ENCODE measurements around the gene NECTIN4.
"Not testable (repeated sequence)": the region's sequence is repeated elsewhere in the genome, so short reads cannot be mapped to it uniquely, and the experiment has no call there.

NECTIN4 gene

GRCh38 chr1:161039154-161039545 lies 50.2 kb downstream of the NECTIN4 start:
- peak overlapping the region; percentile 65 for H3K27ac ChIP-seq
- no peak for TF ChIP-seq CTCF (conservative IDR thresholded peaks at IDR 0.05; ENCODE audit: low read depth)
- ChIA-PET CTCF (interaction anchor here (0.7 to 0.9 kb wide), 3 partner anchors 34 to 166 kb away, joined by 4 to 5 read pairs (median 4); partner anchors contain the start of gene KLHDC9), POLR2A (ENCODE audit: low non-redundant PET) (interaction anchor here (1.3 kb wide), 1 partner anchor 41 kb away, joined by 4 read pairs; no protein-coding TSS in a partner anchor)
- DNase-seq (ENCODE audit: low spot score): no peak

GRCh38 chr1:161038523-161039153 lies 50.7 kb downstream of the NECTIN4 start, which contains the start of gene TSTD1:
Gene TSTD1, minus strand, starts transcription at chr1:161038964. Its CDS starts 75 bp downstream, at chr1:161038889.
- CTCF ChIA-PET: interaction anchor here (0.7 to 0.9 kb wide), 2 partner anchors 34 to 59 kb away, joined by 4 read pairs; partner anchors contain the start of gene KLHDC9
- H3K27ac ChIP-seq: peak within 1 kb of the TSS; percentile 65
- TF ChIP-seq CTCF (conservative IDR thresholded peaks at IDR 0.05; ENCODE audit: low read depth): no peak
- POLR2A ChIA-PET (ENCODE audit: low non-redundant PET): interaction anchor here (1.2 to 1.3 kb wide), 2 partner anchors 18 to 41 kb away, joined by 4 to 8 read pairs; partner anchors contain the start of gene F11R
- peak; percentile 80 for DNase-seq (ENCODE audit: low spot score)

- DNase-seq (ENCODE audit: low spot score): peak; percentile 44
- TF ChIP-seq CTCF (conservative IDR thresholded peaks at IDR 0.05; ENCODE audit: low read depth): no peak
- POLR2A ChIA-PET (ENCODE audit: low non-redundant PET): interaction anchor here (1.2 to 1.3 kb wide), 2 partner anchors 17 to 40 kb away, joined by 4 to 8 read pairs; partner anchors contain the start of gene F11R
- H3K27ac ChIP-seq: peak overlapping the region; percentile 65
- CTCF ChIA-PET: interaction anchor here (0.7 to 0.9 kb wide), 3 partner anchors 33 to 60 kb away, joined by 3 to 4 read pairs (median 4); partner anchors contain the start of gene KLHDC9
Measured at GRCh38 chr1:161037661-161038522, 51.5 kb downstream of the NECTIN4 start.

- POLR2A ChIA-PET (ENCODE audit: low non-redundant PET): interaction anchor here (0.7 kb wide), 1 partner anchor 38 kb away, joined by 3 read pairs; no protein-coding TSS in a partner anchor
- TF ChIP-seq CTCF (conservative IDR thresholded peaks at IDR 0.05; ENCODE audit: low read depth): no peak
- peak; percentile 45 for DNase-seq (ENCODE audit: low spot score)
- no peak overlapping the region for H3K27ac ChIP-seq
- CTCF ChIA-PET: interaction anchor here (0.6 to 0.8 kb wide), 2 partner anchors 40 to 67 kb away, joined by 4 to 5 read pairs; no protein-coding TSS in a partner anchor
Measured at GRCh38 chr1:161033751-161034150, 55.6 kb downstream of the NECTIN4 start.

GRCh38 chr1:161032409-161032808 lies 56.9 kb downstream of the NECTIN4 start:
- TF ChIP-seq CTCF (conservative IDR thresholded peaks at IDR 0.05; ENCODE audit: low read depth): no peak
- POLR2A ChIA-PET (ENCODE audit: low non-redundant PET): no interaction called here
- no peak for DNase-seq (ENCODE audit: low spot score)
- H3K27ac ChIP-seq: no peak overlapping the region
- CTCF ChIA-PET: interaction anchor here (1.1 kb wide), 1 partner anchor 198 kb away, joined by 3 read pairs; no protein-coding TSS in a partner anchor

- DNase-seq (ENCODE audit: low spot score): no peak
- ChIA-PET CTCF (no interaction called here), POLR2A (ENCODE audit: low non-redundant PET) (no interaction called here)
Measured at GRCh38 chr1:161031874-161032273, 57.5 kb downstream of the NECTIN4 start.

GRCh38 chr1:161029466-161029865 lies 59.9 kb downstream of the NECTIN4 start:
- POLR2A ChIA-PET (ENCODE audit: low non-redundant PET); H3K27ac ChIP-seq; CTCF ChIA-PET; DNase-seq (ENCODE audit: low spot score): not testable (repeated sequence)

More at GRCh38 chr1:161031874-161032273, 57.5 kb downstream of the NECTIN4 start:
- no peak for TF ChIP-seq CTCF (conservative IDR thresholded peaks at IDR 0.05; ENCODE audit: low read depth)
- no peak overlapping the region for H3K27ac ChIP-seq

- CTCF ChIA-PET: interaction anchor here (1.0 kb wide), 1 partner anchor 85 kb away, joined by 4 read pairs; no protein-coding TSS in a partner anchor
- POLR2A ChIA-PET (ENCODE audit: low non-redundant PET); H3K27ac ChIP-seq; DNase-seq (ENCODE audit: low spot score): not testable (repeated sequence)
Measured at GRCh38 chr1:161026954-161027353, 62.4 kb downstream of the NECTIN4 start.

GRCh38 chr1:161022432-161022831 lies 66.9 kb downstream of the NECTIN4 start:
- CTCF ChIA-PET: interaction anchor here (0.6 to 3.2 kb wide), 2 partner anchors 25 to 285 kb away, joined by 3 to 12 read pairs; no protein-coding TSS in a partner anchor
- peak overlapping the region; percentile 60 for H3K27ac ChIP-seq
- POLR2A ChIA-PET (ENCODE audit: low non-redundant PET); DNase-seq (ENCODE audit: low spot score): not testable (repeated sequence)
